Purkinje cell (primary cell): Measurements from ENCODE around the gene KRTAP19-3. TPM values are rescaled to one million over a fixed set of nuclear protein-coding genes. Genes with fewer than 3 reads are reported as not detected.

Experiments
- polyA plus RNA-seq: library from polyadenylated mRNA; unstranded; fragments of >200 nt; fragmentation: Nextera tagmentation; gene quantifications from 2 replicates; pipeline ENCODE4 v1.2.1, GENCODE V29; 2014

The KRTAP19-3 gene
- polyA plus RNA-seq: not detected in 2 replicates

GRCh38 chr21:30491963-30492428 is at the start of gene KRTAP19-3:
Gene KRTAP19-3 (minus strand): TSS chr21:30492013. CDS start chr21:30491957, 56 bp downstream.

GRCh38 chr21:30502041-30502440 is 10.2 kb upstream of the KRTAP19-3 start, which contains the start of gene KRTAP19-5:
Gene KRTAP19-5 (minus strand): TSS chr21:30502141. CDS start chr21:30502090, 51 bp downstream.

GRCh38 chr21:30497065-30497464 is 5.3 kb upstream of the KRTAP19-3 start, which contains the start of gene KRTAP19-4:
Gene KRTAP19-4 (minus strand): TSS chr21:30497165. CDS start chr21:30497110, 55 bp downstream.

GRCh38 chr21:30487336-30487735 is 4.5 kb downstream of the KRTAP19-3 start, which contains the start of gene KRTAP19-2:
Gene KRTAP19-2 (minus strand): TSS chr21:30487436. CDS start chr21:30487348, 88 bp downstream.

GRCh38 chr21:30480145-30480544 is 11.7 kb downstream of the KRTAP19-3 start, which contains the start of gene KRTAP19-1:
Gene KRTAP19-1 (minus strand): TSS chr21:30480367. CDS start chr21:30480317, 50 bp downstream.

Other genes starting within 250 kb of the KRTAP19-3 start
- gene KRTAP24-1, start 209.1 kb downstream of the KRTAP19-3 start, polyA plus RNA-seq: not detected in 2 replicates
- gene KRTAP25-1, start 202.5 kb downstream of the KRTAP19-3 start, polyA plus RNA-seq: not detected in 2 replicates
- gene KRTAP26-1, start 171.7 kb downstream of the KRTAP19-3 start, polyA plus RNA-seq: not detected in 2 replicates
- not detected in 2 replicates for gene KRTAP27-1, start 154.3 kb downstream of the KRTAP19-3 start, polyA plus RNA-seq
- not detected in 2 replicates for gene KRTAP23-1, start 143.4 kb downstream of the KRTAP19-3 start, polyA plus RNA-seq
- gene KRTAP13-2, start 119.7 kb downstream of the KRTAP19-3 start, polyA plus RNA-seq: not detected in 2 replicates
- gene KRTAP13-1, start 96.0 kb downstream of the KRTAP19-3 start, polyA plus RNA-seq: not detected in 2 replicates
- not detected in 2 replicates for gene KRTAP13-3, start 66.1 kb downstream of the KRTAP19-3 start, polyA plus RNA-seq
- gene KRTAP13-4, start 61.8 kb downstream of the KRTAP19-3 start, polyA plus RNA-seq: not detected in 2 replicates
- not detected in 2 replicates for gene KRTAP15-1, start 51.7 kb downstream of the KRTAP19-3 start, polyA plus RNA-seq
- not detected in 2 replicates for gene KRTAP19-1, start 11.6 kb downstream of the KRTAP19-3 start, polyA plus RNA-seq
- not detected in 2 replicates for gene KRTAP19-2, start 4.6 kb downstream of the KRTAP19-3 start, polyA plus RNA-seq
- gene KRTAP19-4, start 5.2 kb upstream of the KRTAP19-3 start, polyA plus RNA-seq: not detected in 2 replicates
- gene KRTAP19-5, start 10.1 kb upstream of the KRTAP19-3 start, polyA plus RNA-seq: not detected in 2 replicates
- not detected in 2 replicates for gene KRTAP19-6, start 49.9 kb upstream of the KRTAP19-3 start, polyA plus RNA-seq
- gene KRTAP19-7, start 69.3 kb upstream of the KRTAP19-3 start, polyA plus RNA-seq: not detected in 2 replicates
- gene KRTAP22-2, start 98.4 kb upstream of the KRTAP19-3 start, polyA plus RNA-seq: not detected in 2 replicates
- gene KRTAP6-3, start 100.4 kb upstream of the KRTAP19-3 start, polyA plus RNA-seq: not detected in 2 replicates
- not detected in 2 replicates for gene KRTAP6-2, start 106.9 kb upstream of the KRTAP19-3 start, polyA plus RNA-seq
- not detected in 2 replicates for gene KRTAP22-1, start 109.1 kb upstream of the KRTAP19-3 start, polyA plus RNA-seq
- not detected in 2 replicates for gene KRTAP6-1, start 121.9 kb upstream of the KRTAP19-3 start, polyA plus RNA-seq
- not detected in 2 replicates for gene KRTAP20-1, start 124.4 kb upstream of the KRTAP19-3 start, polyA plus RNA-seq
- gene KRTAP20-4, start 128.6 kb upstream of the KRTAP19-3 start, polyA plus RNA-seq: not detected in 2 replicates
- gene KRTAP20-2, start 143.2 kb upstream of the KRTAP19-3 start, polyA plus RNA-seq: not detected in 2 replicates
- gene KRTAP20-3, start 150.9 kb upstream of the KRTAP19-3 start, polyA plus RNA-seq: not detected in 2 replicates
- gene KRTAP21-3, start 226.8 kb upstream of the KRTAP19-3 start, polyA plus RNA-seq: not detected in 2 replicates